HT1080 (cell line): ENCODE results near the gene MAP3K2. TPM values are rescaled to one million over a fixed set of nuclear protein-coding genes. Genes with fewer than 3 reads are reported as not detected.

Experiments
- DNase-seq: peaks from one replicate; pipeline ENCODE4 v3.0.0-alpha.2; 2015; ENCODE audit warnings: low read depth
- total RNA-seq: library from RNA; depleted of rRNA; stranded (reverse); fragments of >200 nt; shearing (Covaris generic); gene quantifications from 2 replicates; pipeline ENCODE4 v1.2.3, GENCODE V29; 2014

The MAP3K2 gene
- total RNA-seq, 1 experiment from 2014 or later: 30.7 TPM

- peak; percentile 83 for DNase-seq
These were observed 93.8 kb downstream of the MAP3K2 start, which contains the start of gene ERCC3 for GRCh38 chr2:127293748-127294562. ERCC3 (minus strand) TSS chr2:127294144; CDS start chr2:127294081, 63 bp downstream.

GRCh38 chr2:127293386-127293747, 94.4 kb downstream of the MAP3K2 start:
- peak; percentile 31 for DNase-seq

- DNase-seq: no peak
These were observed 99.5 kb downstream of the MAP3K2 start for GRCh38 chr2:127288274-127288673.

- DNase-seq: no peak
These were observed 104.5 kb downstream of the MAP3K2 start for GRCh38 chr2:127283275-127283674.

- DNase-seq: no peak
These were observed 107.1 kb downstream of the MAP3K2 start for GRCh38 chr2:127280693-127281092.

- DNase-seq: no peak
These were observed 108.0 kb downstream of the MAP3K2 start for GRCh38 chr2:127279781-127280180.

GRCh38 chr2:127278959-127279358, 108.8 kb downstream of the MAP3K2 start:
- no peak for DNase-seq

- no peak for DNase-seq
These were observed 110.7 kb downstream of the MAP3K2 start for GRCh38 chr2:127277028-127277427.

- no peak for DNase-seq
These were observed 112.0 kb downstream of the MAP3K2 start for GRCh38 chr2:127275789-127276188.

- no peak for DNase-seq
These were observed 112.4 kb downstream of the MAP3K2 start for GRCh38 chr2:127275356-127275755.

GRCh38 chr2:127270663-127271062, 117.1 kb downstream of the MAP3K2 start:
- no peak for DNase-seq

GRCh38 chr2:127261804-127262406, 125.9 kb downstream of the MAP3K2 start:
- no peak for DNase-seq

- DNase-seq: no peak
These were observed 128.4 kb downstream of the MAP3K2 start for GRCh38 chr2:127259355-127259754.

- no peak for DNase-seq
These were observed 130.9 kb downstream of the MAP3K2 start for GRCh38 chr2:127256866-127257265.

- no peak for DNase-seq
These were observed 131.4 kb downstream of the MAP3K2 start for GRCh38 chr2:127256381-127256780.

GRCh38 chr2:127255721-127256120, 132.1 kb downstream of the MAP3K2 start:
- DNase-seq: no peak

GRCh38 chr2:127255146-127255545, 132.6 kb downstream of the MAP3K2 start:
- DNase-seq: peak; percentile 67

GRCh38 chr2:127254386-127254981, 133.3 kb downstream of the MAP3K2 start:
- DNase-seq: peak; percentile 50
